ENCODE results near the gene KIZ.

The KIZ gene

GRCh38 chr20:21125849-21126580 lies at the start of gene KIZ:
TSS of gene KIZ (plus strand) at chr20:21126082. CDS start at chr20:21126116, 34 bp downstream.
- peak; percentile 82 for DNase-seq

GRCh38 chr20:21077809-21078345 lies 48.0 kb upstream of the KIZ start:
- DNase-seq: no peak

- no peak for DNase-seq
These were observed 43.3 kb upstream of the KIZ start for GRCh38 chr20:21082584-21082983.

GRCh38 chr20:21083825-21084325 lies 42.0 kb upstream of the KIZ start:
- DNase-seq: no peak

- no peak for DNase-seq
These were observed 37.9 kb upstream of the KIZ start for GRCh38 chr20:21087862-21088540.

GRCh38 chr20:21089391-21089790 lies 36.5 kb upstream of the KIZ start:
- DNase-seq: no peak

- DNase-seq: no peak
These were observed 35.7 kb upstream of the KIZ start for GRCh38 chr20:21090111-21090618.

- DNase-seq: no peak
These were observed 35.2 kb upstream of the KIZ start for GRCh38 chr20:21090721-21091120.

GRCh38 chr20:21092806-21093205 lies 33.1 kb upstream of the KIZ start:
- DNase-seq: no peak

GRCh38 chr20:21096321-21097043 lies 29.4 kb upstream of the KIZ start:
- DNase-seq: no peak

- no peak for DNase-seq
These were observed 25.9 kb upstream of the KIZ start for GRCh38 chr20:21099751-21100577.

- no peak for DNase-seq
These were observed 25.1 kb upstream of the KIZ start for GRCh38 chr20:21100578-21101452.

- DNase-seq: no peak
These were observed 24.4 kb upstream of the KIZ start for GRCh38 chr20:21101453-21101931.

GRCh38 chr20:21101932-21102575 lies 23.8 kb upstream of the KIZ start:
- no peak for DNase-seq

GRCh38 chr20:21102603-21103311 lies 23.1 kb upstream of the KIZ start:
- no peak for DNase-seq

GRCh38 chr20:21103582-21104465 lies 22.1 kb upstream of the KIZ start:
- DNase-seq: no peak

GRCh38 chr20:21104466-21104761 lies 21.5 kb upstream of the KIZ start:
- DNase-seq: no peak

GRCh38 chr20:21104921-21105320 lies 21.0 kb upstream of the KIZ start:
- DNase-seq: no peak

All from cortex of kidney (tissue), 1 donor.